ENCODE data around the gene PIP5K1C. TPM values are rescaled to one million over a fixed set of nuclear protein-coding genes. Genes with fewer than 3 reads are reported as not detected.

Gene PIP5K1C
- total RNA-seq, 1 experiment from 2014 or later: 34.0 TPM

- DNase-seq (ENCODE audit: low spot score) (no peak), ATAC-seq (no peak)
- H3K36me3 Mint-ChIP-seq: no peaks in the 10 kb centered on the region
- H3K9me3 Mint-ChIP-seq: peaks cover 11% of the 10 kb centered on the region
- ChIA-PET POLR2A (no interaction called here), CTCF (interaction anchor here (1.6 to 3.0 kb wide), 4 partner anchors 8 to 124 kb away, joined by 5 to 22 read pairs (median 18); partner anchors contain the start of gene TJP3)
- peaks cover 2% of the 10 kb centered on the region; the same call in 1 of the 2 replicates for H3K27me3 Mint-ChIP-seq (ENCODE audit: low read depth)
- H3K4me3 Mint-ChIP-seq: no peak overlapping the region
- TF ChIP-seq SMAD3 (CRISPR knock-in tag; IDR thresholded peaks at IDR 0.05; ENCODE audit: borderline replicate concordance) (no peak), ZNF121 (CRISPR knock-in tag; IDR thresholded peaks at IDR 0.05) (no peak), ZBTB21 (CRISPR knock-in tag; IDR thresholded peaks at IDR 0.05; ENCODE audit: borderline replicate concordance) (no peak), FOXK1 (CRISPR knock-in tag; IDR thresholded peaks at IDR 0.05) (no peak), GRHL2 (CRISPR knock-in tag; IDR thresholded peaks at IDR 0.05; ENCODE audit: insufficient replicate concordance, severe bottlenecking) (no peak), ZNF512 (CRISPR knock-in tag; IDR thresholded peaks at IDR 0.05; ENCODE audit: borderline replicate concordance) (no peak), ARID4B (CRISPR knock-in tag; IDR thresholded peaks at IDR 0.05; ENCODE audit: borderline replicate concordance) (no peak), KAT7 (CRISPR knock-in tag; IDR thresholded peaks at IDR 0.05; ENCODE audit: borderline replicate concordance) (no peak), NR1H2 (CRISPR knock-in tag; IDR thresholded peaks at IDR 0.05) (no peak), NFE2L1 (CRISPR knock-in tag; IDR thresholded peaks at IDR 0.05) (no peak), ZNF317 (CRISPR knock-in tag; IDR thresholded peaks at IDR 0.05; ENCODE audit: borderline replicate concordance, low read depth) (no peak), NFYB (CRISPR knock-in tag; conservative IDR thresholded peaks at IDR 0.05; ENCODE audit: low read depth) (no peak), FOXP1 (CRISPR knock-in tag; IDR thresholded peaks at IDR 0.05; ENCODE audit: borderline replicate concordance) (no peak)
- TF ChIP-seq, protein P1, sequence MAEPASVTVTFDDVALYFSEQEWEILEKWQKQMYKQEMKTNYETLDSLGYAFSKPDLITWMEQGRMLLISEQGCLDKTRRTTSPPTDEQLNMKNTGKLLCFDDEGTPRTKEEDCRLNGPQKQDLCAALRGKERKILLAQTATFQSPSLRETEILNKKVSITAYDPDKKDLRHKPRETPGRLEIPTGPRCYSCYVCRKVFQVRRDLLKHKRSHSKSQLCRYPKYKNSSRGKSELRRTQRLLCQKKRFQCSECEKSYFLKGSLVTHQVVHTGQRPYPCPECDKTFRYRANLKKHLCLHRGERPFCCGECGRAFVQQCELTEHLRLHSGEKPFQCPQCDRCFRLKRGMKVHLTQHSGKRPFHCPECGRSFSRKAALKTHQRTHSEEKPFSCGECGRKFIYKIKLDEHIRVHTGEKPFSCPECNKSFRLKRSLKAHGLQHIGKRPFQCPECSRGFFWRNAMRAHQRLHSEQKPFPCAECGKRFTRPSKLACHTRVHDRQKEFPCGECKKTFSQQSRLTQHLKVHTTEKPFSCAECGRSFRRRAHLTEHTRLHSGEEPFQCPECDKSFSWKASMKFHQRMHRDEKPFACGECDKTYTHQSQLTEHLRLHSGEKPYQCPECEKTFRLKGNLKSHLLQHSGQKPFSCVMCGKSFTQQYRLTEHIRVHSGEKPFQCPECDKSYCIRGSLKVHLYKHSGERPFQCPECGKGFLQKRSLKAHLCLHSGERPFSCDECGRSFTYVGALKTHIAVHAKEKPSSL (CRISPR knock-in tag; conservative IDR thresholded peaks at IDR 0.05): no peak
- TF ChIP-seq, protein P2, sequence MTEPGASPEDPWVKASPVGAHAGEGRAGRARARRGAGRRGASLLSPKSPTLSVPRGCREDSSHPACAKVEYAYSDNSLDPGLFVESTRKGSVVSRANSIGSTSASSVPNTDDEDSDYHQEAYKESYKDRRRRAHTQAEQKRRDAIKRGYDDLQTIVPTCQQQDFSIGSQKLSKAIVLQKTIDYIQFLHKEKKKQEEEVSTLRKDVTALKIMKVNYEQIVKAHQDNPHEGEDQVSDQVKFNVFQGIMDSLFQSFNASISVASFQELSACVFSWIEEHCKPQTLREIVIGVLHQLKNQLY (CRISPR knock-in tag; IDR thresholded peaks at IDR 0.05): no peak
- H3K27ac Mint-ChIP-seq: no peak overlapping the region
- H3K4me1 Mint-ChIP-seq: peaks cover 3% of the 10 kb centered on the region; the same call in 1 of the 2 replicates
Observed at GRCh38 chr19:3701200-3701599, 932 bp upstream of the PIP5K1C start.

GRCh38 chr19:3699741-3700241, 477 bp downstream of the PIP5K1C start:
- Mint-ChIP-seq H3K4me3 (peak overlapping the region; percentile 78), H3K4me1 (peaks cover 3% of the 10 kb centered on the region; the same call in 1 of the 2 replicates), H3K27ac (no peak overlapping the region), H3K36me3 (no peaks in the 10 kb centered on the region), H3K27me3 (ENCODE audit: low read depth) (peaks cover 2% of the 10 kb centered on the region; the same call in 1 of the 2 replicates), H3K9me3 (peaks cover 11% of the 10 kb centered on the region)
- no peak for DNase-seq (ENCODE audit: low spot score)
- ChIA-PET CTCF (interaction anchor here (0.5 to 3.0 kb wide), 10 partner anchors 10 to 509 kb away, joined by 3 to 22 read pairs (median 4); partner anchors contain the start of gene TJP3), POLR2A (interaction anchor here (0.6 kb wide), 1 partner anchor 115 kb away, joined by 3 read pairs; no protein-coding TSS in a partner anchor)
- peak; percentile 4; the same call in 1 of the 2 replicates for ATAC-seq
- TF ChIP-seq ARID4B (CRISPR knock-in tag; IDR thresholded peaks at IDR 0.05; ENCODE audit: borderline replicate concordance): no peak
- TF ChIP-seq, protein P3, sequence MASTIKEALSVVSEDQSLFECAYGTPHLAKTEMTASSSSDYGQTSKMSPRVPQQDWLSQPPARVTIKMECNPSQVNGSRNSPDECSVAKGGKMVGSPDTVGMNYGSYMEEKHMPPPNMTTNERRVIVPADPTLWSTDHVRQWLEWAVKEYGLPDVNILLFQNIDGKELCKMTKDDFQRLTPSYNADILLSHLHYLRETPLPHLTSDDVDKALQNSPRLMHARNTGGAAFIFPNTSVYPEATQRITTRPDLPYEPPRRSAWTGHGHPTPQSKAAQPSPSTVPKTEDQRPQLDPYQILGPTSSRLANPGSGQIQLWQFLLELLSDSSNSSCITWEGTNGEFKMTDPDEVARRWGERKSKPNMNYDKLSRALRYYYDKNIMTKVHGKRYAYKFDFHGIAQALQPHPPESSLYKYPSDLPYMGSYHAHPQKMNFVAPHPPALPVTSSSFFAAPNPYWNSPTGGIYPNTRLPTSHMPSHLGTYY (CRISPR knock-in tag; IDR thresholded peaks at IDR 0.05): no peak
- TF ChIP-seq, protein P4, sequence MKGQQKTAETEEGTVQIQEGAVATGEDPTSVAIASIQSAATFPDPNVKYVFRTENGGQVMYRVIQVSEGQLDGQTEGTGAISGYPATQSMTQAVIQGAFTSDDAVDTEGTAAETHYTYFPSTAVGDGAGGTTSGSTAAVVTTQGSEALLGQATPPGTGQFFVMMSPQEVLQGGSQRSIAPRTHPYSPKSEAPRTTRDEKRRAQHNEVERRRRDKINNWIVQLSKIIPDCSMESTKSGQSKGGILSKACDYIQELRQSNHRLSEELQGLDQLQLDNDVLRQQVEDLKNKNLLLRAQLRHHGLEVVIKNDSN (CRISPR knock-in tag; IDR thresholded peaks at IDR 0.05): no peak
- 0 out of 2 replicates have a peak, but pooled peaks have one; percentile 28 for TF ChIP-seq ZNF219 (CRISPR knock-in tag; IDR thresholded peaks at IDR 0.05; ENCODE audit: borderline replicate concordance)
